Mucosa of stomach (tissue), 1 donor: ENCODE measurements around the gene DRC1.
"Not testable (repeated sequence)": the region's sequence is repeated elsewhere in the genome, so short reads cannot be mapped to it uniquely, and the experiment has no call there.

ENCODE experiments used
- H3K27me3 ChIP-seq: one replicate; pipeline ENCODE4 v1.7.0; 2013; ENCODE audit warnings: mild to moderate bottlenecking, low read length; ENCODE audit not compliant: control insufficient read depth, insufficient read depth
- H3K36me3 ChIP-seq: one replicate; pipeline ENCODE4 v1.7.0; 2013; ENCODE audit warnings: low read length; ENCODE audit not compliant: control insufficient read depth, insufficient read depth
- H3K4me1 ChIP-seq: one replicate; pipeline ENCODE4 v1.7.0; 2013; ENCODE audit warnings: mild to moderate bottlenecking, low read length; ENCODE audit not compliant: control insufficient read depth, insufficient read depth
- H3K4me3 ChIP-seq: one replicate; pipeline ENCODE4 v1.7.0; 2013; ENCODE audit warnings: low read length
- H3K9ac ChIP-seq: one replicate; pipeline ENCODE4 v1.7.0; 2013; ENCODE audit warnings: mild to moderate bottlenecking, low read length, moderate library complexity
- H3K9me3 ChIP-seq: one replicate; pipeline ENCODE4 v1.7.0; 2013; ENCODE audit warnings: mild to moderate bottlenecking, low read length, moderate library complexity; ENCODE audit not compliant: control insufficient read depth
- donor health status: Pancreatic carcinoma.

DRC1 gene

DNA sequence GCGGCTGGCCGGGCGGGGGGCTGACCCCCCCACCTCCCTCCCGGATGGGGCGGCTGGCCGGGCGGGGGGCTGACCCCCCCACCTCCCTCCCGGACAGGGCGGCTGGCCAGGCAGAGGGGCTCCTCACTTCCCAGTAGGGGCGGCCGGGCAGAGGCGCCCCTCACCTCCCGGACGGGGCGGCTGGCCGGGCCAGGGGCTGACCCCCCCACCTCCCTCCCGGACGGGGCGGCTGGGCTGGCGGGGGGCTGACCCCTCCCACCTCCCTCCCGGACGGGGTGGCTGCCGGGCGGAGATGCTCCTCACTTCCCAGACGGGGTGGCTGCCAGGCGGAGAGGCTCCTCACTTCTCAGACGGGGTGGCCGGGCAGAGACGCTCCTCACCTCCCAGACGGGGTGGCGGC, 30.8 kb upstream of the DRC1 start:
- not testable (repeated sequence) for H3K27me3 ChIP-seq, H3K4me3 ChIP-seq, H3K9ac ChIP-seq, H3K4me1 ChIP-seq, H3K9me3 ChIP-seq, H3K36me3 ChIP-seq

DNA sequence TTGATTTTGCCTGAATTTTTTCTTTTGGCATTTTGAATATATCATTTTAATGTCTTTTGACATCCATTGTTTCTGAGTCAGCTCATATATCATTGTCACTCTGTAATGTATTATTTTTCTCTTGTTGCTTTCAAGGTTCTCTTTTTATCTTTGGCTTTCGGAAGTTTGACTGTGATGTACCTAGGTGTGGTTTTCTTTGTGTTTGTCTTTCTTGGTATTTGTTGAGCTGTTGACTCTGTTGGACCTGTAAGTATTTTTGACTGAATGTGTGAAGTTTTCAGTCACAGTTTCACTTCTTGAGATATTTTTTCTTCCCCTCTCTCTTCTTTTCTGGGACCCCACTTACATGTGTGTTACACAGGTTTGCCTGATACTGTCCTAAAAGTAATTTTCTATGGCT, 24.9 kb upstream of the DRC1 start:
- no peak overlapping the region for H3K4me3 ChIP-seq
- no peak overlapping the region for H3K9ac ChIP-seq
- no peaks in the 10 kb centered on the region for H3K27me3 ChIP-seq
- no peaks in the 10 kb centered on the region for H3K36me3 ChIP-seq
- peaks cover 3% of the 10 kb centered on the region for H3K4me1 ChIP-seq
- H3K9me3 ChIP-seq = no peaks in the 10 kb centered on the region

DNA sequence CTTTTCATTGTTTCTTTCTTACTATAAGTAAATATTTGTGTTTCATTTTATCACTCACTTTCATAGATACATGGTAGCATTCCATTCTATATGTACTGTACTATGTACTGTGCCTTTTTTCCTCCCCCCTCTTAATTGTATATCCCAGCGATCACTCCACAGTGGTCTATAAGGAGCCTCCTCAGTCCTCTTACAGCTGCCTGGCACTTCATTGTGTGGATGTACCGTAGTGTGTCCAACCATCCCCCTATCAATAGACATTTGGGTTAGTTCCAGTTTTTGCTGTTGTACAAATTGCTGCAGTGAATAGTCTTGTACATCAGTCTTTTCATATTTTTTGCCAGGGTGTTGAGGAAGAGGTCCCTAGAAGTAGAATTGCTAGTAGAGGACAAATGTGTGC, 21.4 kb upstream of the DRC1 start:
- Histone ChIP-seq H3K27me3 (no peaks in the 10 kb centered on the region), H3K36me3 (no peaks in the 10 kb centered on the region)

DNA sequence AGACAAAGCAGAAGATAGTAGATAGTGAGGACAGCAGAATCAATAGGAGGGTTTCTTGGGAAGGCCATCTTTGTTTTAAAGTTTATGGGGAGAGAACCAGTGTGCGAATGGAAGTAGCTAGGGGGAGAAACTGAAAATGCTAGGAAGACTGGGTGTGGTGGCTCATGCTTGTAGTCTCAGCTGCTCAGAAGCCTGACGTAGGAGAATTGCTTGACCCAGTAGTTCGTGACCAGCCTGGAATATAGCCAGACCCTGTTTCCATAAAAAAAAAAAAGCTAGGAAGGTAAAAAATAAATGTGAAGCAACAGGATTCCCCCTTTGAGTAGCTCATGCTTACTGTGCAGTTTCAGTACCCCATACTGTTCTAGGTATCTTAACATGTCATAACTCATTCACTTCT, 19.2 kb upstream of the DRC1 start:
- no peaks in the 10 kb centered on the region for H3K27me3 ChIP-seq
- no peak overlapping the region for H3K4me3 ChIP-seq
- no peak overlapping the region for H3K9ac ChIP-seq
- peaks cover 3% of the 10 kb centered on the region for H3K4me1 ChIP-seq
- H3K36me3 ChIP-seq = no peaks in the 10 kb centered on the region
- H3K9me3 ChIP-seq = no peaks in the 10 kb centered on the region

More for the DNA sequence above, 21.4 kb upstream of the DRC1 start:
- Histone ChIP-seq H3K9ac (no peak overlapping the region), H3K9me3 (no peaks in the 10 kb centered on the region), H3K4me1 (peaks cover 3% of the 10 kb centered on the region), H3K4me3 (no peak overlapping the region)

DNA sequence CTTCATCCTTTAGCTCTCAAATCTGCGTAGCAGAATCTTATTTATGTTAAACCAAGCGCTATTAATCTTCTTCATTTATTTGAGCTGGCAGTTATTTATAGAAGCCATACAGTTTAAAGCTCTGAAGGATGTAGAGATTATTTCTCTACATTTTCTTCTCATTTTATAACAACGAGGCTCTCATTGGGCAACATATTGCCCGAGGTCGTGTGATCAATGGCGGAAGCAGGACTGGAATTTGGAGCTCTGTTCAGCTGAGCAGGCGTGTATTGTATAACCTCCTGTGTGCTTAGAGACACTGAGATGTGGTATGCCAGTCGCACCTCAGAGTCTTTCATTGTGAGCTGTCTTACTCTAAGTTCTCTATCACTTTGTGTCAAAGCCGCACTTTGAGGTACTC, 17.5 kb upstream of the DRC1 start:
- H3K9me3 ChIP-seq = no peaks in the 10 kb centered on the region
- H3K27me3 ChIP-seq = no peaks in the 10 kb centered on the region
- H3K4me1 ChIP-seq = peaks cover 3% of the 10 kb centered on the region
- no peak overlapping the region for H3K4me3 ChIP-seq
- no peak overlapping the region for H3K9ac ChIP-seq
- H3K36me3 ChIP-seq = no peaks in the 10 kb centered on the region

DNA sequence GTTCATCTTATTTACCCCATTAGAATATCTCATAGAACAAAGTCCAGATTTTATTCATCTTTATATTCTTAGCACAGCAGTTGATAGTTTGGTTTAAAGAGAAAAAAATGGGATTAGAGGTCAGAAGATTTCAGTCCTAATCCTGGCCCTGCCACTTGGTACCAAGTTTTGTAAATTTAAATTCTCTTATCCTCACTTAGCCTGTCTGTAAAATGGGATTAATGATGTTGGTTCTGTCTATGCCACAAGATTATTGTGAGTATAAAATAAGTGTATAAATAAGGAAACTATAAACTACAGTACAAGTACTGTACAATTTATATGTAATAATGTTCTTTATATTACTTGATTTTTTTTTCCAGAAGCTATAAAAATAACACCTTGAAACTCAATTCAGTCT, 17.1 kb upstream of the DRC1 start:
- Histone ChIP-seq H3K4me1 (peaks cover 3% of the 10 kb centered on the region), H3K27me3 (no peaks in the 10 kb centered on the region), H3K9me3 (no peaks in the 10 kb centered on the region), H3K9ac (no peak overlapping the region), H3K4me3 (no peak overlapping the region), H3K36me3 (no peaks in the 10 kb centered on the region)

DNA sequence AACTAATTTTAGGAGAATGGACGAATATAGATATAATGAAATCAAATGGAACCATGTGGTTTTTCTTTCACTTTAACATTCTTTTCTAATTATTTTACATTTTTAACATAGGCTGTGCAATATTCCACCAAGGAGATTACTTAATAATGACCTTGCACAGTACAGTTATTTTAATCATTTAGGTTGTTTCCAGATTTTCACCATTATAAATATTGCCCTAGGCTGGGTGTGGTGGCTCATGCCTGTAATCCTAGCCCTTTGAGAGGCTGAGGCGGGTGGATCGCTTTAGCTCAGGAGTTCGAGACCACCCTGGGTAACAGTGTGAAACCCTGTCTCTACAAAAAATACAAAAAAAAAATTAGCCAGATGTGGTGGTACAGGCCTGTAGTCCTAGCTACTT, 14.5 kb upstream of the DRC1 start:
- H3K27me3 ChIP-seq = no peaks in the 10 kb centered on the region
- H3K4me3 ChIP-seq = no peak overlapping the region
- no peak overlapping the region for H3K9ac ChIP-seq
- H3K9me3 ChIP-seq = no peaks in the 10 kb centered on the region
- no peaks in the 10 kb centered on the region for H3K4me1 ChIP-seq
- H3K36me3 ChIP-seq = no peaks in the 10 kb centered on the region

DNA sequence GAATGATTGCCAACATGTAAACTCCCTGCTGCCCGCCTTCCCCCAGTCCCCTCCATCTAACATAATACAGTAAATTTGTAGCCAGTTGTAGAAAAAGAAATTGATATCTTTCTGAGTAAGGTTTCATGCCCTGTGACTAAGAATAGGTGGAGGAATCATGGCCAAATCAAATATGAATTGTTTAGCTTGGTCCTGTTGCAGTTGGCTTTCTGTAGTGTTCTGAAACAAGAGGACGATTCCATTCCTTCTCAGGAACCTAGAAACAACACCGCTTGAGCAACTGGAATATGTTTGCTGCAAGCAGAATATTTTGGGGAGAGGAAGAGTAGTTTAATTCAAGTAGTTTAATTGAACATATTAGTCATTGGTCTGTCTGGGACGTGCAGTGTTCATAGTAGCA, 7.0 kb upstream of the DRC1 start:
- no peaks in the 10 kb centered on the region for H3K4me1 ChIP-seq
- H3K9me3 ChIP-seq = no peaks in the 10 kb centered on the region
- no peaks in the 10 kb centered on the region for H3K27me3 ChIP-seq
- H3K9ac ChIP-seq = no peak overlapping the region
- no peaks in the 10 kb centered on the region for H3K36me3 ChIP-seq
- no peak overlapping the region for H3K4me3 ChIP-seq

DNA sequence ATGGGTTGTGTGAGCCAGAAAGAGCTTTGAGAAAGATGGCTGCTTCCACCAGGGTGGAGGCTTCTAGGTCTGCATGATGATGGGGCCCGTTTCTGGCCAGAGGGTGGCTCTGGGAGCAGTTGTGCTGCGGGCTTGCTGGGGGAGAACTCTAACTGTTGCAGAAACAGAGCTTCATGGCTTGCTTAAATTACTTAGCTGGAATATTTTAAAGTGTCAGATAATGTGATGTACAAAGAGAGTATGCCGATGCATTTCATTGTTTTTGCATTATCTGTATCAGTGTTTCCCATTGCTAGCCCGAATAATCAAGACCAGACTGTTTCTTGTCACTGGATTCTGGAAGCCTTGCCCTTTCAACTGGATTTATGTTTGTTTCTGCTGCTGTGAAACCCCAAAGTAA, 6.3 kb upstream of the DRC1 start:
- H3K9me3 ChIP-seq = no peaks in the 10 kb centered on the region
- H3K9ac ChIP-seq = no peak overlapping the region
- H3K4me3 ChIP-seq = no peak overlapping the region
- no peaks in the 10 kb centered on the region for H3K4me1 ChIP-seq
- no peaks in the 10 kb centered on the region for H3K27me3 ChIP-seq
- H3K36me3 ChIP-seq = no peaks in the 10 kb centered on the region

DNA sequence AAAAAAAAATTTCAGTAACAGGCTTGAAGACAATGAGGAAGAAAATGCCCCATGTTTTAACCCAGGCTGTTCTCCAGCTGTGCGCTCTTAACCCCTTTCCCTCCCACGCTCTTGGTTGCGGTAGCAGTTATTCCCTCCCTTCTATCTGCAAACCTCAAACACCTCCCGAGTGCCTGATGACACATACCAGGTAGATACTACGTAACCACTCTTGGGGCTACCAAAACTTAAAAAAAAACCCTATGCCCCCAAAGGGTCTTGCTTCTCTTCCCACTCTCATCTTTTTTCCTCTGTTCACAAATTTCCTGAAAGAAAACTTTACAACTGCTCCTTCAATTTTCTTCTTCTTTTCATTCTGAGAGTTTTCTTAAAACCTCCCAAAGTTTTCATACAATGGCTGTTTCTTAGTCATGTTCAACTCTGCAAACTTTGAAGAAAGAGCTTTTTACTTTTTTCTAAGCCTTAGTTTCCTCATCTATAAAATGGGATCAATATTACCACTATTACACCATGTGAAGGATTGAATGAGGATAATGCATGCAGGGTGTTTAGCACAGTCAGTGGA, 4.9 kb upstream of the DRC1 start:
- H3K4me1 ChIP-seq = no peaks in the 10 kb centered on the region
- H3K36me3 ChIP-seq = no peaks in the 10 kb centered on the region
- no peak overlapping the region for H3K9ac ChIP-seq
- no peaks in the 10 kb centered on the region for H3K9me3 ChIP-seq
- H3K4me3 ChIP-seq = no peak overlapping the region
- H3K27me3 ChIP-seq = no peaks in the 10 kb centered on the region

DNA sequence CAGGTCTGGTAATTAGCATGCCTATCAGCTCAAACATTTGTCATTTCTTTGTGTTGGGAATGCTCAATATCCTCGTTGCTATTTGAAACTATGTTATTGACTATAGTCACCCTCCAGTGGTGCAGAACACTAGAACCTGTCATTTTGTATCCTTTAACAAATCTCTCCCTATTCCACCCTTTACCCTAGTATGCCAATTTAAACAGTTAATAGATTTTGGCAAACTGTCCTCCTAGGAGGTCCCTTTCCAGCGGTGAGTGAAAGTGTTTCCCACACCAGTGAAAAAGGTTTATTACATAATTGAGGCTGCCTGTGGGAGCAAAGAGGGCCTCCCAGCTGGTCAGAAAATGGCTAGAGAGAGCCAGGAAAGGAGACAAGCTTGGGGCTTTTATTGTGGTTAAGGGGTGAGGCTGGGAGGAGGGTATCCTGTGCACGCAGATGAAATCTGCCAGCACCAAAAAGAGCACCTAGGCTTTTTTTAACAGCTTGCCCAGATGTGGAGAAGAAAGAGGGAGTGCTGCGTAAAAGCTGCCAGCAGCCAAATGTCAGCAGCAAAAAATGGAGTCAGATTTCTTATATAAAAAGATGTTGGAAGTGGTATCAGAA, 1.8 kb upstream of the DRC1 start:
- no peaks in the 10 kb centered on the region for H3K4me1 ChIP-seq
- no peak overlapping the region for H3K9ac ChIP-seq
- no peaks in the 10 kb centered on the region for H3K36me3 ChIP-seq
- H3K9me3 ChIP-seq = no peaks in the 10 kb centered on the region
- H3K27me3 ChIP-seq = no peaks in the 10 kb centered on the region
- no peak overlapping the region for H3K4me3 ChIP-seq

DNA sequence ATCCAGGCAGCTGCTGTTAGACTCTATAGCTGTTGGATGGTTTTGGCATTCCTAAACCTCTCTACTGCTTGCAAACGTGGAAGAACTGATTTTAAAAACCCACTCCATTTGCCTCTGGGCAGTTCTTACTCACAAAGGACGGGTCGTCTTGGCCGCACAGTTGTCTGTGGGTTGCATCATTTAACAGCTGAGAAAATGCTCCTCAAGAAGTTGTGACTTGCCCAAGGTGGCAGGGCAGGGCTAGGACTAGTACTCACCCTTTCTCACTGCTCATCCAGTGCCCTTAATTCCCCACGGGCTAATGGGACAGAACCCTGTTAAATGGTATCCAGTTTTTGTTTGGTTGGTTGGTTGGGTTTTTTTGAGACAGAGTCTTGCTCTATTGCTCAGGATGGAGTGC, 997 bp upstream of the DRC1 start:
- Histone ChIP-seq H3K4me3 (no peak overlapping the region), H3K9ac (no peak overlapping the region), H3K4me1 (no peaks in the 10 kb centered on the region), H3K9me3 (no peaks in the 10 kb centered on the region), H3K36me3 (no peaks in the 10 kb centered on the region), H3K27me3 (no peaks in the 10 kb centered on the region)

DNA sequence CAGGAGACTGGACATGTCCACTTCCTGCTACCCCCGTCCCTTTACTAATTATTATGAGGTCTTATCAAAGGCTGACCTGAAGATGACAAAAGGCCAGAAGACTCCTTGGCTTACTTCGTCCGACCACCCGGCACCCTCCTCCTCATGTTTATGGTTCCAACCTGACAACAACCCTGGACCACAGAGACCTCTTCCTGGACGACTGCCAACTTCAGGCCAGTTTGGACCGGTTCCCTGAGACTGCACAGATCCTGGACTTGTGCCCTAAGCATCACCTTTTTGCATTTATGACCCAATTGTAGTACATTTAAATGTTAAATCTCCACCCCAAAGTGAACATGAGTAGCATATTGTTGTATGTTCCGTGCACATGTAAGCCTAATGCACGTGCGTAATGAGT, 5.8 kb downstream of the DRC1 start:
- Histone ChIP-seq H3K9me3 (no peaks in the 10 kb centered on the region), H3K36me3 (no peaks in the 10 kb centered on the region), H3K4me1 (no peaks in the 10 kb centered on the region), H3K27me3 (no peaks in the 10 kb centered on the region), H3K4me3 (no peak overlapping the region), H3K9ac (no peak overlapping the region)
